Gastroesophageal sphincter (tissue), 3 donors: Measurements from ENCODE around the gene TRABD2B.

ENCODE experiments used
- POLR2A ChIP-seq, 2 donors: fragments of 450-650 bp; IDR thresholded peaks; one replicate each; pipeline ENCODE4 v1.6.1; 2017; ENCODE audit warnings: antibody characterized with exemption in 2 of 2, mild to moderate bottlenecking in 2 of 2, moderate library complexity in 1 of 2
- POLR2AphosphoS5 ChIP-seq: sonication (generic); formaldehyde crosslinking; IDR thresholded peaks from one replicate; pipeline ENCODE4 v1.6.1; 2017; ENCODE audit warnings: antibody characterized with exemption
- TF ChIP-seq, protein P1 (sequence below), 4 experiments: fragments of 200-600 bp in 2 of 4; fragments of 450-650 bp in 2 of 4; sonication (generic) in 1 of 4; IDR thresholded peaks; one replicate each; pipeline ENCODE4 v1.5.1; 2017 to 2019; ENCODE audit warnings: antibody characterized with exemption in 4 of 4, mild to moderate bottlenecking in 2 of 4, moderate library complexity in 2 of 4

DNA sequence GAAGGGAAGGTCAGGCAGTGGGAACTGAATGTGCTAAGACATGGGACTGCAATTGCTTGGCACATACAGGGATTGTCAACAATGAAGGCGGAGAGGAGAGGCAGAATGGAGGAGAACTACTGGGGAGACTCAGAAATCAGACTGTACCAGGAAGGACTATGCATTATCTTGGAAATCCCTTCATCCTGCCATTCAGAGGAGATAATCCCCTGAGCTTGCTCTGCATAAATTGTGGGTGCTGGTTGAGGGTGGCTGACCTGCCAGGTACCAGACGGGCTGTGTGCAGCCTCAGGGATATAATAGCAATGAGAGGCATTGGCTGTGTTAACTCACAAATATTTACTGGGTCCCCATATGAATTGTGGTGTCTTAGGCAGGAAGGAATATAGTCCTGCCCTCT, 5.0 kb upstream of the TRABD2B start:
- TF ChIP-seq POLR2A (IDR thresholded peaks at IDR 0.05) = no peak
- TF ChIP-seq, protein P1, sequence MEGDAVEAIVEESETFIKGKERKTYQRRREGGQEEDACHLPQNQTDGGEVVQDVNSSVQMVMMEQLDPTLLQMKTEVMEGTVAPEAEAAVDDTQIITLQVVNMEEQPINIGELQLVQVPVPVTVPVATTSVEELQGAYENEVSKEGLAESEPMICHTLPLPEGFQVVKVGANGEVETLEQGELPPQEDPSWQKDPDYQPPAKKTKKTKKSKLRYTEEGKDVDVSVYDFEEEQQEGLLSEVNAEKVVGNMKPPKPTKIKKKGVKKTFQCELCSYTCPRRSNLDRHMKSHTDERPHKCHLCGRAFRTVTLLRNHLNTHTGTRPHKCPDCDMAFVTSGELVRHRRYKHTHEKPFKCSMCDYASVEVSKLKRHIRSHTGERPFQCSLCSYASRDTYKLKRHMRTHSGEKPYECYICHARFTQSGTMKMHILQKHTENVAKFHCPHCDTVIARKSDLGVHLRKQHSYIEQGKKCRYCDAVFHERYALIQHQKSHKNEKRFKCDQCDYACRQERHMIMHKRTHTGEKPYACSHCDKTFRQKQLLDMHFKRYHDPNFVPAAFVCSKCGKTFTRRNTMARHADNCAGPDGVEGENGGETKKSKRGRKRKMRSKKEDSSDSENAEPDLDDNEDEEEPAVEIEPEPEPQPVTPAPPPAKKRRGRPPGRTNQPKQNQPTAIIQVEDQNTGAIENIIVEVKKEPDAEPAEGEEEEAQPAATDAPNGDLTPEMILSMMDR (IDR thresholded peaks at IDR 0.05) = no peak
- no peak for TF ChIP-seq POLR2AphosphoS5
